Urinary bladder (tissue), 4 donors: ENCODE data around the gene FAM184B. TPM values are rescaled to one million over a fixed set of nuclear protein-coding genes. Genes with fewer than 3 reads are reported as not detected.

ENCODE experiments used
- DNase-seq: peaks from one replicate; pipeline ENCODE4 v3.0.0-alpha.2; 2015; ENCODE audit errors: extremely low spot score
- H3K27ac ChIP-seq: one replicate; pipeline ENCODE4 v1.5.1; 2013; ENCODE audit warnings: low read depth, mild to moderate bottlenecking, moderate library complexity
- H3K36me3 ChIP-seq: one replicate; pipeline ENCODE4 v1.6.1; 2013; ENCODE audit warnings: mild to moderate bottlenecking, moderate library complexity; ENCODE audit not compliant: insufficient read depth
- H3K4me1 ChIP-seq: one replicate; pipeline ENCODE4 v1.6.1; 2013; ENCODE audit warnings: mild to moderate bottlenecking, moderate library complexity; ENCODE audit not compliant: insufficient read depth
- H3K4me3 ChIP-seq: one replicate; pipeline ENCODE4 v1.5.1; 2013; ENCODE audit warnings: low read depth, low read length
- WGBS: extraction: QIAGEN DNeasy Blood & Tissue Kit; methylation state at CpG from one replicate; pipeline ENCODE4 v1.1.7; 2013; 5-methylcytosine and 5-hydroxymethylcytosine counted together
- polyA plus RNA-seq: library from polyadenylated mRNA; stranded (reverse); fragments of 200-250 nt; gene quantifications from one replicate; pipeline ENCODE4 v1.2.3, GENCODE V29; 2013
- total RNA-seq: library from RNA; depleted of rRNA; stranded (reverse); fragments of >200 nt; gene quantifications from one replicate; pipeline ENCODE4 v1.2.3, GENCODE V29; 2014
- donor health status: healthy with polysubstance abuse.
- donor health status: healthy.

The FAM184B gene
- total and polyA plus RNA-seq, 2 donors: 0.04 to 0.11 TPM

- Histone ChIP-seq H3K27ac (no peak overlapping the region), H3K4me3 (no peak overlapping the region), H3K36me3 (no peaks in the 10 kb centered on the region), H3K4me1 (no peaks in the 10 kb centered on the region)
- 75% methylated on average over 11 of the region's 11 CpGs for WGBS
- no peak for DNase-seq
Observed at GRCh38 chr4:17765514-17766286, 15.7 kb downstream of the FAM184B start.

- Histone ChIP-seq H3K27ac (no peak overlapping the region), H3K4me3 (no peak overlapping the region), H3K36me3 (no peaks in the 10 kb centered on the region), H3K4me1 (no peaks in the 10 kb centered on the region)
- WGBS: 50% methylated on average over 5 of the region's 5 CpGs
- no peak for DNase-seq
Observed at GRCh38 chr4:17763931-17764330, 17.5 kb downstream of the FAM184B start.

DNA sequence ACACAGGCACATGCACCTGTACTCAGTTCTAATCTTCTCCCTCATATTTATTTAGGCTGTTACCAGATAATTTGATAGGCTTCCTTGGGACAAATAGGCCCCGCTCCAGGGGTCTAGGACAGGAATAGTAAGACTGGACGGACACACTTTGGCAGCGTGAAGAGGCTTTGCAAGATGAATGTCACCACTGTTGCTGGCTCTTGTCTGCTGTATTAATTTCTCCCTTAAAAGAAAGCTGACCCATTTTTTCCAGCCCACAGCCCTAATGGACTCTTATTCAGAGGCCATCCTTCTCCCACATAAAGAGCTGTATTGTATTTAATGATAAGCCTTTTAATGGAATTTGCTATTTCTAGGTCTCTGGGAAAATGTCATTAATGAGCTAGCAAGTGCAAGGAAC lies 18.0 kb downstream of the FAM184B start:
- Histone ChIP-seq H3K27ac (no peak overlapping the region), H3K4me1 (no peaks in the 10 kb centered on the region), H3K36me3 (no peaks in the 10 kb centered on the region), H3K4me3 (no peak overlapping the region)
- no peak for DNase-seq
- 80% methylated on average over 3 of the region's 3 CpGs for WGBS

GRCh38 chr4:17762726-17763125 lies 18.7 kb downstream of the FAM184B start:
- DNase-seq: no peak
- Histone ChIP-seq H3K27ac (no peak overlapping the region), H3K36me3 (no peaks in the 10 kb centered on the region), H3K4me1 (no peaks in the 10 kb centered on the region), H3K4me3 (no peak overlapping the region)
- WGBS: 71% methylated on average over 1 of the region's 1 CpG

DNA sequence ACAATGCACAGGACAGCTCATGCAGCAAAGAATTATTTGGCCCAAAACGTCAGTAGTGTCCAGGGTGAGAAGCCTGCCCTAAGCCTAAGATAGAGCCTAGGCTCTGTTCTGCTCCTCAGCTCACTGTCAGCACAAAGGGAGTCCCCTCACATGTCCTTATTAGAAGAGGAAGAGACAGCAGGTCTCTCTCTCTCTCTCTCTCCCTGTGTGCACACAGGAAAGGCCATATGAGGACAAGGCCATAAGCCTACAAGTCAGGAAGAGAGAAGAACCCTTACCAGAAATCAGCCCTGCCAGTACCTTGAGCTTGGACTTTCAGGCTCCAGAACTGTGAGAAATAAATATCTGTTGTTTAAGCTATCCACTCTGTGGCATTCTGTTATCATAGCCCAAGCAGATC lies 20.4 kb downstream of the FAM184B start:
- 48% methylated on average over 1 of the region's 1 CpG for WGBS

GRCh38 chr4:17760626-17761025 lies 20.8 kb downstream of the FAM184B start:
- DNase-seq: no peak
- no peaks in the 10 kb centered on the region for H3K4me1 ChIP-seq
- H3K27ac ChIP-seq: no peak overlapping the region
- no peak overlapping the region for H3K4me3 ChIP-seq
- no peaks in the 10 kb centered on the region for H3K36me3 ChIP-seq
- WGBS: 64% methylated on average over 6 of the region's 6 CpGs

More for the DNA sequence above, 20.4 kb downstream of the FAM184B start:
- H3K4me3 ChIP-seq: no peak overlapping the region
- no peak for DNase-seq
- no peaks in the 10 kb centered on the region for H3K4me1 ChIP-seq
- no peak overlapping the region for H3K27ac ChIP-seq
- no peaks in the 10 kb centered on the region for H3K36me3 ChIP-seq

DNA sequence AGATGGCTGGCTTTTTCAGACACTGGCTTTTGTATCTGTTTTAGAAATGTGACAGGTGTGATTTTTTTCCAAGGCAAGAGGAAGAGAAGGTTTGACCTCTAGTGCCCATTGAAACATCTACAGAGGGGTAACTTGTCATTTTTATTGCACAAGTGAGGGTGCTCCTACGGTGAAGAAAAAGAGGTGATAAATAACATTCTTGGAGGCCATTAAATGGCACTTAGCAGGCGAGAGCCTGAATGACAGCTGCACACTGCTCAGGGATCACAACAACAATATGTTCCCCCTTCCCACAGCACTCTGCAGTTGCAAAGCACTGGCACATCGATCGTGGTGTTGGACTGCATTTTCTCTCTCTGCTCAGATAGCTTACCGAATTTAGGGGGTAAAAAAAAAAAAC lies 22.9 kb downstream of the FAM184B start:
- Histone ChIP-seq H3K36me3 (no peaks in the 10 kb centered on the region), H3K4me1 (no peaks in the 10 kb centered on the region), H3K4me3 (no peak overlapping the region), H3K27ac (no peak overlapping the region)
- no peak for DNase-seq
- 40% methylated on average over 5 of the region's 5 CpGs for WGBS

- DNase-seq: no peak
- H3K27ac ChIP-seq: no peak overlapping the region
- no peaks in the 10 kb centered on the region for H3K36me3 ChIP-seq
- WGBS: 28% methylated on average over 1 of the region's 1 CpG
- H3K4me1 ChIP-seq: no peaks in the 10 kb centered on the region
- H3K4me3 ChIP-seq: no peak overlapping the region
Observed at GRCh38 chr4:17757621-17758020, 23.8 kb downstream of the FAM184B start.

DNA sequence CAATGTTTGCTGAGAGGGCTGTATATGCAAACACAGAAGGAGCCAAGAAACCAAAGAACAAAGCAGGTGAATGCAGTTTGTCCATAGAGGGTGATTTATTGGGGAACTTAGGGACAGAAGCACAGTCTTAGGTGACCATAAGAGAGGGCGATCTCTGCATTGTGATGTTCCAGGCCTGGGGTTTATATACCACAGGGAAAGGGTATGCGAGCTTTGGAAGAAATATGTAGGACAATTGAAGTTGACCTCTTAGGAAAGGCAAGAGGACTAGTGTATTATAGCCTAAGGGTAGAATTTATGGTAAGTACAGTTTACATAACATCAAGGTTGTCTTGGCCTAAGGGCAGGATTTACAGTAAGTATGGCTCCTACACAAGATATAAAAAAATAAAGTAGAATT lies 27.8 kb downstream of the FAM184B start:
- Histone ChIP-seq H3K4me1 (no peaks in the 10 kb centered on the region), H3K27ac (no peak overlapping the region), H3K4me3 (no peak overlapping the region), H3K36me3 (no peaks in the 10 kb centered on the region)
- WGBS: 90% methylated on average over 2 of the region's 2 CpGs
- DNase-seq: no peak

- no peaks in the 10 kb centered on the region for H3K4me1 ChIP-seq
- H3K27ac ChIP-seq: no peak overlapping the region
- DNase-seq: no peak
- H3K4me3 ChIP-seq: no peak overlapping the region
- 55% methylated on average over 4 of the region's 4 CpGs for WGBS
- no peaks in the 10 kb centered on the region for H3K36me3 ChIP-seq
Observed at GRCh38 chr4:17740702-17741101, 40.7 kb downstream of the FAM184B start.

DNA sequence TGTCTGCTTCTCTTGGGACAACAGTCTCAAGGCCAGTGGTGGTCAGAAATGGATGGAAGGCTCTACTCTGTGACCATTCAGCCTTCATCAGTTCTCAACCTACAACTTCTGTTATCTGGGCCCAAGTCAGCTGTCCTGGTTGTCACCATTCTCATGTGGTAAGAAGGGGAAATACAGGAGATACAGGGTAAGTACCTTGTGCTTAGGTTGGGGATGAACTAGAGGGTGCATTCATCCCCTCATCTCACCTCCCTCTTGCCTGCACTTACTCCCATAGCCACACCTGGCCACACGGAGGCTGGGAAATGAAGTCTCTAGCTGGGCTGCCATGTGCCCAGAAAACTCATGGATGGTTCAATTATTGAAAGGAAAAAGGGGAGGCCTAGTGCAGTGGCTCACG lies 44.9 kb downstream of the FAM184B start:
- H3K4me1 ChIP-seq: no peaks in the 10 kb centered on the region
- no peak for DNase-seq
- H3K27ac ChIP-seq: no peak overlapping the region
- no peaks in the 10 kb centered on the region for H3K36me3 ChIP-seq
- WGBS: 88% methylated on average over 2 of the region's 2 CpGs
- H3K4me3 ChIP-seq: no peak overlapping the region

DNA sequence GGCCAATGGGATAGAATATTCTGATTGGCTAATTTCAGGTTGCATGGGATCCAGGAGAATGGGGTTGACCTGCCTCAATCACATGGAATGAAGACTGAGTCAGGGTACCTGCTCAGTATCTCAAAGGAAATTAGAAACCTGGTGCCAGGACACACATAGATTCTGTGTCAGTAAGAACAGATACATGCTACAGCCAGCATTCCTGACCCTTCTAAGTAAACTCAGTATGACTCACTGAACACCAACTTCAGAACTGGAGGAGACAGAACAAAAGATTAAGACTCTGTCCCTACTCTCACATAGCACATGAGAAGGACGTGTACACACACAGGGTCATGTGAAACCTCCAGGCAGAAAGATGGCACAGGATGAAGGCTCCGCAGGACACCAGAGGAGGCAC lies 54.5 kb downstream of the FAM184B start:
- 89% methylated on average over 2 of the region's 2 CpGs for WGBS
- H3K4me1 ChIP-seq: no peaks in the 10 kb centered on the region
- no peak overlapping the region for H3K27ac ChIP-seq
- H3K4me3 ChIP-seq: no peak overlapping the region
- H3K36me3 ChIP-seq: no peaks in the 10 kb centered on the region
- DNase-seq: no peak

GRCh38 chr4:17723648-17724047 lies 57.8 kb downstream of the FAM184B start:
- 84% methylated on average over 7 of the region's 7 CpGs for WGBS
- no peaks in the 10 kb centered on the region for H3K4me1 ChIP-seq
- no peak overlapping the region for H3K27ac ChIP-seq
- no peak for DNase-seq
- no peak overlapping the region for H3K4me3 ChIP-seq
- H3K36me3 ChIP-seq: no peaks in the 10 kb centered on the region

- 73% methylated on average over 3 of the region's 3 CpGs for WGBS
- no peak overlapping the region for H3K4me3 ChIP-seq
- H3K4me1 ChIP-seq: no peaks in the 10 kb centered on the region
- H3K36me3 ChIP-seq: no peaks in the 10 kb centered on the region
- no peak overlapping the region for H3K27ac ChIP-seq
- no peak for DNase-seq
Observed at GRCh38 chr4:17722356-17722700, 59.1 kb downstream of the FAM184B start.
